ENCODE measurements around the gene LTF.
"Not testable (repeated sequence)": the region's sequence is repeated elsewhere in the genome, so short reads cannot be mapped to it uniquely, and the experiment has no call there.

Gene LTF

DNA sequence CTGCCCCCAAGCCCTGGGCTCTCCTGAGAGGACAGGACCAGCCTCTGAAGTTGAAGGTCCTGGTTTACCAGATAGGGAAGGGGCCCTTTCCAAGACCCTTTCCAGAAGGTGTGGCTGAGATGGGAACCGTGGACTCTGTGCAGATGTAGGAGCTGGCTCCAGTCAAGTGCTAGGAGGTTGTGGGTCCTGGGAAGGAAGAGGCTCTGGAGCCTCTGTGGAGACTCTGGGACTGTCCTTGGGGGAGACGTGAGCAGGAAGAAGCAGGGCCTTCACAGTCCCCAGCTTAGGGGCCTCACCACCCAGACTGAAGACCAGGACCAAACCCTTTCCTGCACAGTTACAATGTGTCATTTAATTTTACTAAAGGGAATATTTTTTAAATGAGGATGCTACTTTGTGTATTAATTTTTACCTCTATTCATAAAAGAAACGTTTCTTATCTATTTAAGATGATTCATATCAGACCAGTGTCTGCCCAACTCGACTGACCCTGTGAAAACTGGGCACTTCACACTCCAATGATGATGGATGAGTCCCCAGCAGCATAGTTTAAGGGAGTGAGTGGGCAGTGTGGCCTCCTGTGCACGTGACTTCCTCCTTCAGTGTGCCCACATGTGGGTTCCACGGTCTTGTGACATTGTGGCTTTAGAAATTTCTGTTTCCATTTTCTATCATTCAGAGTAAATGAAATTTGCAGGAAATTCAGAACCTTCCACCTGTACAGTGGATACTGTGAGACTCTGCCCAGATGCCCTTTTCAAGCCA lies 68.8 kb downstream of the LTF start:
- DNase-seq: no peak

DNA sequence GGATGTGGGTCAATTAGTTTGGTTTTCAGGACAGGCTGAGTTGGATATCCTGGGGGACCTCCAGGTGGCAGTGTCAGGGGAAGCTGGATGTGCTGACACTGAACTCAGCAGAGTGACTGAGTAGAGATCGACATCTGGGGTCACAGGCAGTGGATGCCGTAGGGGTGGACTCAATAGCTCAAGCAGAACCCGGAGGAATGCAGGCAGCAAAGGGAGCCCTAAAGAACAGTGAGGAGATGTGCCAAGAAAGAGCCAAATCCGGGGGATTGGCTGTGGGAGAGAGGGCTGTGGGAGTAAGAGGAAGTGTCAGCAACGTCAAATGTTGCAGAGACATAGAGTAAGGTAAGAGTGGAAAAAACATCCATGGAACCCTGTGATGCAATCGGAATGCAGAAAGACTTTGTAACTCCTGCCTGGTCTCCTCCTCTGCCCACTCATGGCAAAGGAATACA lies 69.5 kb downstream of the LTF start:
- no peak for DNase-seq

DNA sequence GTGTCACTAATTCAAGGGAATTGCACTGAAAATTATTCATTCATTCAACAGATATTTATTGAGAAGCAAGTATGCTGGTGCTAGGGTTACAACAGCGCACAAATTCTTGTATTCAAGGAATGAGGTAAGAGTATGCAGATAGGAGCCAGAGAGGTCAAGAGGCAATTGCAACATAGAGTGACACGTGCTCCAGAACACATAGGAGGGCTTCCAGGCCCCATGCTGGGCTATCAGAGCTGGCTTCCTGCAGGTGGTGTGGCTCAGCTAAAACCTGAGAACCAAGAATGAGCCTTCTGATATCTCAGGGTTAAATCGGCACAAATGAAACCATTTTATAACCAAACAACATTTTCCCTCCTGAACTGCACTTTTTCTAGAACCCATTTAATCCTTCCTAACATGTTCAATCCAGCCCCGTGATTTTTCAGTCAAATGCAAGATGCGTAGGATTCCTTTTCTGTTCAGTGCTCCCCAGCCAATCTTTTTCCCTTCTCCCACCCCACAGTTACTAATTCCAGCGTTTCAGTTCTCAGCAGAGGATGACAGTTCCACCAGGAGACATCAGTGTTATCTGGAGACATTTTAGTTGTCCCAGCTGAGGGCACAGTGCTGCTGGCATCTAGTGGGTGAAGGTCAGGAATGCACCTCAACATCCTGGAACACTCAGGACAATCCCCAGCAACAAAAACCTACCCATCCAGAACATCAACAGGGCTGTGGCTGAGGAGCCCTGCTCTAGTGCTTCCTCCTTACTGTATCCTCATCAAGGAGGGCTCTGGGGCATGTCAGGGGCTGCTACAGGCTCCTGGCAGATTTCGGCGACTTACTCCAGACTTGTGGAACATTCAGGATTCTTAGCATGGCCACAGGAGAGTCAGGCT lies 70.9 kb downstream of the LTF start:
- no peak for DNase-seq

DNA sequence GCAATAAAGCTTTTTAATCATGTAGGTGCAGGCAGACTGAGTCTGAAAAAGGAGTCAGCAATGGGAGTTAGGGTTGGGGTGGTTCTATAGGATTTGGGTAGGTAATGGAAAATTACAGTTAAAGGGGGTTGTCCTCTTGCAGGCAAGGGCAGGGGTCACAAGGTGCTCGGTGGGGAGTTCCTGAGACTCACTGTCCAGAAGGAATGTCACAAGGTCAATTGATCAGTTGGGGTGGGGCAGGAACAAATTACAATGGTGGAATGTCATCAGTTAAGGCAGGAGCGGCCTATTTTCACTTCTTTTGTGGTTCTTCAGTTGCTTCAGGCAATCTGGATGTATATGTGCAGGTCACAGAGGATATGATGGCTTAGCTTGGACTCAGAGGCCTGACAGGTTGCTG lies 71.7 kb downstream of the LTF start:
- no peak for DNase-seq

DNA sequence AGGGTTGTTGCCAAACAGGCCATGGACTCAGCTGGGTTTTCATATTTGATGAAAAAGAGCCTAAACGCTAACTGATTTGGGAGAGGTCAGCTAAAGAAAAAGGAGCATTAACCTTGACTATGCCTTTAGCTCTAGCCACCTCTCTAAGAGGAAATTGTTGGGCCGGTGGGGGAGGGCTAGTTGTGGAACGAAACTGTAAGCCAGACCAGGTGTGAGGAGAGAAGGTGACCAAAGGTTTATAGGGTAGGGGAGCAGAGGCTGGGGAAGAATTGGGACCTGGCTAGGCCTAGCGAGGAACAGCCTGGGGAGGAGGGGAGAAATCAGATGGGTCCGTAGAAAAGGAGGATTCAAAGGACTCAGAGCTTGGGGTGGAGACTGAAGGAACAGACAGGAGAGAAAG lies 73.2 kb downstream of the LTF start:
- not testable (repeated sequence) for DNase-seq

DNA sequence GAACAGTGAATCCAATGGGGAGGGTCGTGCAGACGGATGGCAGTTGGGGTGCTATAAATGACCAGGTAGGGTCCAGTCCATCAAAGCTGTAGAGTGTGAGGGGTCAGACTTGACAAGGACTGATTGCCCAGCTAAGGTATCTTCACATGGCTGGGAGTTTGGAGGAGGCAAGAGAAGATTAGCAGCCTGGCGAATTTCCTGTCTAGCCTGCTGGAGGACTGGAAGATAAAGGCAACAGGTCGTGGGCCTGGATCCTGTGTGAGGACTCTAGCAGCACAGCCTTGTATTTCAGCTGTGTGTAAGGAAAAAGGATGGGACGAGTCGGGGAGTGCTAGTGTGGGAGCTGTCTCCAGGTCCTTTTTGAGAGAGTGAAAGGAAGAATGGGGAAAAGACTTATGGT lies 75.4 kb downstream of the LTF start:
- no peak for DNase-seq

DNA sequence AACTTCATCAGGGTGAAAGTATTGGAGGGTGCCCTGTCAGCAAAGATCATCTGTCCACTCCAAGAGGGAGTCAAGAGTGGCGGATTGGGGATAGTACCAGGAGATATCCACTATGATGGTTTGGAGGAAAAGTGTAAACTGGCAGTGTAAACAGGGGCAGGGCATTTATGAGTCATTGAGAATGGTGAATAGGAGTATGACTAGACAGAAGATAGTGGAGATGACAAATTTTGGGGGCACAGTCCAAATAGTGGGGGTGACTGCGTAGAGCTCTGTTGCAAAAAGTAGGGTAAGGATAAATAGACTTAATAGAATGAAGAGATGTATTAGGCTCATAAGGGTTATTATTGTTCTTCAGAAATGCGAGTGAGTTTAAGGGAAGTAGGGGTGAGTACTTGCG lies 75.9 kb downstream of the LTF start:
- not testable (repeated sequence) for DNase-seq

DNA sequence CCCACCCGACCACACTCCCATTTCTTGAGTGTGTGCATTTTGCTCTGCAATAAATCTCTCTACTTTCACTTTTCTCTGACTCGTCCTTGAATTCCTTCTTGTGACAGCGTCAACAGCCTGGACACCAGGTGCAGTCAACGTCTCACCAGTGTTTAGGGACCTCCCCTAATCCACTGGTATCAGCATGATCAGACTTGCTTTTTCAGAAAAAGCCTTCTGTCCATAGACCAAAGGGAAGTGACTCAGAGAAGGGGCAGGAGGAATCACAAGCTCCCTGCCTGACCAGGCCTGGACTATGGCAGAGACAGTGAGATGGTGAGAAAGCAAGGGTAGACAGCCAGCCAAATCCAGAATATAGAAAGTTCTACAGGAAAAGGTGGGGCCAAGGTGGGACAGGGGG lies 78.5 kb downstream of the LTF start:
- DNase-seq: no peak
